GM12892 (cell line): ENCODE measurements around the gene ZNF334.

Source experiments
- POLR2A ChIP-seq: IDR thresholded peaks from 2 replicates; pipeline ENCODE4 v1.6.1; 2011; ENCODE audit warnings: low read depth, low read length, control low read depth
- POLR2AphosphoS5 ChIP-seq: IDR thresholded peaks from 2 replicates; pipeline ENCODE4 v1.6.1; 2011; ENCODE audit warnings: low read depth, low read length, control low read depth

DNA sequence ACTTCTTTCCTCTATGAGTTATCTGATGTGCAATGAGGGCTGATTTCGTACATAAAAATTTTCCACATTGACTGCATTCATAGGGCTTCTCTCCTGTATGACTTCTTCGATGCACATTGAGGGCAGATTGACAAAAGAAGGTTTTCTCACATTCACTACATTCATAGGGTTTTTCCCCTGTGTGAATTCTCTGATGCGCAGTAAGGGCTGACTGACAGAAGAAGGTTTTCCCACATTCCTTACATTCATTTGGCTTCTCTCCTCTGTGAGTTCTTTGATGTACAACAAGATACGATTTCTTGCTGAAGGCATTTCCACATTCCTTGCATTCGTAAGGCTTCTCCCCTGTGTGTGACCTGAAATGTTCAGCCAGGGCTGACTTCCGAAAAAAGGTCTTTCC is 11.4 kb downstream of the ZNF334 start:
- no peak for TF ChIP-seq POLR2AphosphoS5
- no peak for TF ChIP-seq POLR2A
